ENCODE data around the gene SNX18.
"Not testable (repeated sequence)": the region's sequence is repeated elsewhere in the genome, so short reads cannot be mapped to it uniquely, and the experiment has no call there.

Gene SNX18

DNA sequence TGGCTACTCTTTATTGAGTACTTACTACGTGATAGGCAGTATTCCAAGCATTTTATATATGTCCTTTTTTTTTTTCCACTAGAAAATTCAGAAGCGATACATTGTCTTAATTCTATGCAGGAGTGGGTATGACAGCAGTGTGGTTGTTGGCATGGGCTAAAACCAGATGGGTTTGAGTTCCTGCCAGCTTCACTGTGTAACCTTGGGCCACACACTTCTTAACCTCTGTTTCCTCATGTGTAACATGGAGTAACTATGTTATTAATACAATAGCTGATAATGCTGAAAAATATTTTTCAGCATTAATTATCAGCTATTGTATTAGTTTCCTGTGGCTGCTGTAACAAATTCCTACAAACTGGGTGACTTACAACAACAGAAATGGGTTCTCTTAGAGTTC, 12.0 kb downstream of the SNX18 start:
- DNase-seq (ENCODE audit: low read depth) = no peak
- TF ChIP-seq, protein P1, sequence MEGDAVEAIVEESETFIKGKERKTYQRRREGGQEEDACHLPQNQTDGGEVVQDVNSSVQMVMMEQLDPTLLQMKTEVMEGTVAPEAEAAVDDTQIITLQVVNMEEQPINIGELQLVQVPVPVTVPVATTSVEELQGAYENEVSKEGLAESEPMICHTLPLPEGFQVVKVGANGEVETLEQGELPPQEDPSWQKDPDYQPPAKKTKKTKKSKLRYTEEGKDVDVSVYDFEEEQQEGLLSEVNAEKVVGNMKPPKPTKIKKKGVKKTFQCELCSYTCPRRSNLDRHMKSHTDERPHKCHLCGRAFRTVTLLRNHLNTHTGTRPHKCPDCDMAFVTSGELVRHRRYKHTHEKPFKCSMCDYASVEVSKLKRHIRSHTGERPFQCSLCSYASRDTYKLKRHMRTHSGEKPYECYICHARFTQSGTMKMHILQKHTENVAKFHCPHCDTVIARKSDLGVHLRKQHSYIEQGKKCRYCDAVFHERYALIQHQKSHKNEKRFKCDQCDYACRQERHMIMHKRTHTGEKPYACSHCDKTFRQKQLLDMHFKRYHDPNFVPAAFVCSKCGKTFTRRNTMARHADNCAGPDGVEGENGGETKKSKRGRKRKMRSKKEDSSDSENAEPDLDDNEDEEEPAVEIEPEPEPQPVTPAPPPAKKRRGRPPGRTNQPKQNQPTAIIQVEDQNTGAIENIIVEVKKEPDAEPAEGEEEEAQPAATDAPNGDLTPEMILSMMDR (IDR thresholded peaks at IDR 0.05; ENCODE audit: low read depth, low read length, missing control alignments) = no peak
- in situ Hi-C loops (cut with HindIII; ENCODE audit: low sequenced_read_pairs) = no loop called here
- no peak overlapping the region for H3K4me3 ChIP-seq (ENCODE audit: low read depth, low read length)

- in situ Hi-C loops (cut with HindIII; ENCODE audit: low sequenced_read_pairs) = no loop called here
- TF ChIP-seq, protein P1 (IDR thresholded peaks at IDR 0.05; ENCODE audit: low read depth, low read length, missing control alignments) = no peak
- no peak for DNase-seq (ENCODE audit: low read depth)
- no peak overlapping the region for H3K4me3 ChIP-seq (ENCODE audit: low read depth, low read length)
These were observed 14.0 kb downstream of the SNX18 start for GRCh38 chr5:54531546-54531945.

GRCh38 chr5:54533541-54534190, 16.1 kb downstream of the SNX18 start:
- TF ChIP-seq, protein P1 (IDR thresholded peaks at IDR 0.05; ENCODE audit: low read depth, low read length, missing control alignments) = no peak
- DNase-seq (ENCODE audit: low read depth) = no peak
- H3K4me3 ChIP-seq (ENCODE audit: low read depth, low read length) = no peak overlapping the region
- in situ Hi-C loops (cut with HindIII; ENCODE audit: low sequenced_read_pairs) = no loop called here

DNA sequence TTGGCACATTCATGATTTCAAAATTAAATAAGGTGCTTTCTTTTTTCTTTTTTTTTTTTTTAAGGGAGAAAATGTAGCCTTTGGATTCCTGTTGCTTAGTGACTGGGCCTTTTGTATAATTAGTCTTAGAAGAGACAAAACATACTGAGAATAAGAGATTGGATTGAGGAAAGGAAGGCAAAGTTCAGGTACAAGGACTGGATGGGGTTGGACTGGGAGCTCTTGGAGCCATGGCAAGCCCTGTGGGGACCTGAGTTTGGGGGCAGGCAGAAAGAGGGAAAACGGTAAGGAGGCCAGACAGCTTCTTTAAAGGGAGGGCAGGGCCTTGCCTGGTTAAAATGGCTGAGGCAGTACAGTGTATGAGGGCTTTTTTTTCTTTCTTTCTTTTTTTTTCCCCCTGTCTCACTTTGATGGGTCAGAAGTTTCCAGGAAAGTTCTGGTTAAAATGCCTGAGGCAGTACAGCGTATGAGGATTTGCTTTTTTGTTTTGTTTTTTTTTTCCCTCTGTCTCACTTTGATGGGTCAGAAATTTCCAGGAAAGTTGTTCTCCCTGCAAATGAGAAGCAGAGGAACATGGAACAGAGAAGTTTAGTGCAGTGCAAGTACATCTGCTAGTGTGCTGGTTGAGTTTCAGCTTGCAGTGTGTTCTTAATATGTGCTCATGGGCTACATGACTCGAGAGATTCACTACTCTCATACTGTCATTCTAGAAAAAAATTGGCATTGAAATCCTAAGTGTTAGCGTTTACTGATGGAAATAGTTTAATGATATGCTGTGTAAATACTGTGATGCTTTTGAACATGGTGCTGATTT, 16.8 kb downstream of the SNX18 start:
- no peak for DNase-seq (ENCODE audit: low read depth)
- in situ Hi-C loops (cut with HindIII; ENCODE audit: low sequenced_read_pairs) = no loop called here
- H3K4me3 ChIP-seq (ENCODE audit: low read depth, low read length) = no peak overlapping the region
- TF ChIP-seq, protein P1 (IDR thresholded peaks at IDR 0.05; ENCODE audit: low read depth, low read length, missing control alignments) = no peak

DNA sequence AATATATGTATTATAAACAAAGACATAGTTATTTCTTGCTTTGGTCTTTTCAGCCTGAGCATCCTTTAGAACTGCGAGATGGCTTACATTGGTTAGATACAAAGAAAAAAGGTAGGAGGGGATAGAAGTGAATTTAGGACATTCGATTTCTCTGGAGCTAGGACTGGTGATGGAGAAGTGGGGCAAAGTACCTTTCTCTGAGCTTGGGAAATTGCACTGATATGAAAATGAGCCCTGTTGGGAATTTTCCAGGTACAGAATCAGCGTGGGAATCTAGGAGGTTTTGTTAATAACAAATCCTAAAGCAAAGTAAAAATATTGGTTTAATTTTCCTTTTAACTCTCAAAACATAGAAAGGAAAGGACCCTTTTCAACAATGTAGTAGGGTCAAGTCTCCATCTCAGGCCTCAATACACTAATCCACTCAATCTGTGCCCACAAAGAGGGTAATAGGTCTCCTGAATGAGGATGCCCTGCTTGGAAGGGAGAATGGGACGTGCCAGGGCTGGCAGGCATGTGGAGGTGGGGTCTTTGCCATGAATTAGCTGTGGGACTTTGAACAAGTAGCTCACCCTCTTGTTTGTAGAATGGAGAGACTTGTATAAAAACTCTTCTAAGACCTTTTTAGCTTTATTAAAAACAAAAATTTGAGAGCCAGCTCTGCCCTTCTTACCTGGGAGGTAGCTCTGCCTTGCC, 17.7 kb downstream of the SNX18 start:
- DNase-seq (ENCODE audit: low read depth) = no peak
- in situ Hi-C loops (cut with HindIII; ENCODE audit: low sequenced_read_pairs) = no loop called here
- TF ChIP-seq, protein P1 (IDR thresholded peaks at IDR 0.05; ENCODE audit: low read depth, low read length, missing control alignments) = no peak
- no peak overlapping the region for H3K4me3 ChIP-seq (ENCODE audit: low read depth, low read length)

GRCh38 chr5:54536375-54536774, 18.8 kb downstream of the SNX18 start:
- H3K4me3 ChIP-seq (ENCODE audit: low read depth, low read length); DNase-seq (ENCODE audit: low read depth); in situ Hi-C loops (cut with HindIII; ENCODE audit: low sequenced_read_pairs): not testable (repeated sequence)

GRCh38 chr5:54536861-54537260, 19.3 kb downstream of the SNX18 start:
- H3K4me3 ChIP-seq (ENCODE audit: low read depth, low read length); DNase-seq (ENCODE audit: low read depth); in situ Hi-C loops (cut with HindIII; ENCODE audit: low sequenced_read_pairs): not testable (repeated sequence)

Measured in astrocyte of the cerebellum (primary cell).